Measurements from ENCODE around the gene GLTP. TPM values are rescaled to one million over a fixed set of nuclear protein-coding genes. Genes with fewer than 3 reads are reported as not detected.

GLTP gene
- total RNA-seq, 1 experiment from 2014 or later = 25.8 TPM

DNA sequence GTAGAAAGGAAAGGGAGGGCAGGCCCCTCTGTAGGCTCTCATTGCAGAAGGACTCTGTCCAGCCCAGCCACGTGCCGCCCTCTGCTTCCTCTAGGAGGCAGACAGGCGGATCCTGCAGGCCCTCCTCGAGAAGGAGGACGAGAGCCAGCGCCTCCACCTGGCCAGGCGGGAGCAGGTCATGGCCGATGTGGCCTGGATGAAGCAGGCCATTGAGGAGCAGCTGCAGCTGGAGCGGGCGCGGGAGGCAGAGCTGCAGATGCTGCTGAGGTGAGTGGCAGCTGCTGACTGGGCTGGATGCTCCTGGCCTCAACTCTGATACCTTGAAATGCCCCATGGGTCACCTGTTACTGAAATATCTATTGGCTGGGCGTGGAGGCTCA lies 30.6 kb upstream of the GLTP start (continued):
- TF ChIP-seq ZNF219 (CRISPR knock-in tag; IDR thresholded peaks at IDR 0.05; ENCODE audit: borderline replicate concordance) (no peak), RELA (CRISPR knock-in tag; IDR thresholded peaks at IDR 0.05; ENCODE audit: borderline replicate concordance) (no peak), OVOL2 (CRISPR knock-in tag; IDR thresholded peaks at IDR 0.05; ENCODE audit: borderline replicate concordance) (no peak), SMAD3 (CRISPR knock-in tag; IDR thresholded peaks at IDR 0.05; ENCODE audit: borderline replicate concordance) (no peak; the same call in 1 of the 2 replicates), IRF2 (CRISPR knock-in tag; IDR thresholded peaks at IDR 0.05; ENCODE audit: borderline replicate concordance, low read depth) (no peak), SP1 (CRISPR knock-in tag; conservative IDR thresholded peaks at IDR 0.05) (peak; percentile 38; the same call in 1 of the 2 replicates), ZBTB21 (CRISPR knock-in tag; IDR thresholded peaks at IDR 0.05; ENCODE audit: borderline replicate concordance) (peak; percentile 21; the same call in 1 of the 2 replicates), ETV6 (CRISPR knock-in tag; IDR thresholded peaks at IDR 0.05) (peak; percentile 70; the same call in 1 of the 2 replicates), CDX4 (CRISPR knock-in tag; IDR thresholded peaks at IDR 0.05; ENCODE audit: borderline replicate concordance) (no peak), ATF3 (CRISPR knock-in tag; conservative IDR thresholded peaks at IDR 0.05) (no peak), ATF1 (CRISPR knock-in tag; IDR thresholded peaks at IDR 0.05) (no peak), MLX (CRISPR knock-in tag; IDR thresholded peaks at IDR 0.05) (no peak), TEAD4 (CRISPR knock-in tag; IDR thresholded peaks at IDR 0.05) (no peak), USF1 (CRISPR knock-in tag; IDR thresholded peaks at IDR 0.05) (peak; percentile 84), NR1H2 (CRISPR knock-in tag; IDR thresholded peaks at IDR 0.05) (no peak), TCF7 (CRISPR knock-in tag; IDR thresholded peaks at IDR 0.05; ENCODE audit: low read depth) (no peak), PRRX2 (CRISPR knock-in tag; IDR thresholded peaks at IDR 0.05) (no peak), CREB1 (CRISPR knock-in tag; IDR thresholded peaks at IDR 0.05) (no peak), SMAD4 (CRISPR knock-in tag; IDR thresholded peaks at IDR 0.05) (no peak), E2F5 (CRISPR knock-in tag; IDR thresholded peaks at IDR 0.05) (no peak), ZNF512 (CRISPR knock-in tag; IDR thresholded peaks at IDR 0.05; ENCODE audit: borderline replicate concordance) (no peak)
- TF ChIP-seq, protein P1, sequence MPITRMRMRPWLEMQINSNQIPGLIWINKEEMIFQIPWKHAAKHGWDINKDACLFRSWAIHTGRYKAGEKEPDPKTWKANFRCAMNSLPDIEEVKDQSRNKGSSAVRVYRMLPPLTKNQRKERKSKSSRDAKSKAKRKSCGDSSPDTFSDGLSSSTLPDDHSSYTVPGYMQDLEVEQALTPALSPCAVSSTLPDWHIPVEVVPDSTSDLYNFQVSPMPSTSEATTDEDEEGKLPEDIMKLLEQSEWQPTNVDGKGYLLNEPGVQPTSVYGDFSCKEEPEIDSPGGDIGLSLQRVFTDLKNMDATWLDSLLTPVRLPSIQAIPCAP (CRISPR knock-in tag; IDR thresholded peaks at IDR 0.05) = no peak
- TF ChIP-seq, protein P2, sequence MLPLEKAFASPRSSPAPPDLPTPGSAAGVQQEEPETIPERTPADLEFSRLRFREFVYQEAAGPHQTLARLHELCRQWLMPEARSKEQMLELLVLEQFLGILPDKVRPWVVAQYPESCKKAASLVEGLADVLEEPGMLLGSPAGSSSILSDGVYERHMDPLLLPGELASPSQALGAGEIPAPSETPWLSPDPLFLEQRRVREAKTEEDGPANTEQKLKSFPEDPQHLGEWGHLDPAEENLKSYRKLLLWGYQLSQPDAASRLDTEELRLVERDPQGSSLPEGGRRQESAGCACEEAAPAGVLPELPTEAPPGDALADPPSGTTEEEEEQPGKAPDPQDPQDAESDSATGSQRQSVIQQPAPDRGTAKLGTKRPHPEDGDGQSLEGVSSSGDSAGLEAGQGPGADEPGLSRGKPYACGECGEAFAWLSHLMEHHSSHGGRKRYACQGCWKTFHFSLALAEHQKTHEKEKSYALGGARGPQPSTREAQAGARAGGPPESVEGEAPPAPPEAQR (CRISPR knock-in tag; IDR thresholded peaks at IDR 0.05) = no peak

Measured in WTC11 (cell line).